ENCODE measurements around the gene PFKL. TPM values are rescaled to one million over a fixed set of nuclear protein-coding genes. Genes with fewer than 3 reads are reported as not detected.

PFKL gene
- total and polyA plus RNA-seq, 2 of the 8 experiments (the other 6 are each of a cell fraction or from before 2014, with no cell fraction given), result 80.2 to 82.3 TPM

DNA sequence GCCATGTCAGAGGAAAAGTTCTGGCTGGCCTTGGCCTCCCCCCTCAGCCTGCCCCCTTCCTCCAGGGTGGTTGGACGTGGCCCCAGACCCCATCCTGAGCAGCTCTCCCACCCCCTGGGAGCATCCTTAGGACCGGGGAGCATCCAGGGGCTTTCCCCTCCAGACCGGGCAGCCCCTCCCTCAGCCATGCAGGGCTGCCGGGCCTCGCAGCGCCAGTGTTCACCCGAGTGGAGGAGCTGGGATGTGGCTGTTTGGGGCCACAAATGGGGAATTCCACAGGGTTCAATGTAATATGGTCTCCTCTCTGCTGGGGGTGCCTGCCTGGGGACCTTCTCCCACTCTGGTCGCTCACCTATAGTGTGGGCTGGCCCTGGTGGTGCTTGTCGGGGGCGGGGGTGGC is 4.2 kb upstream of the PFKL start (continued):
- TF ChIP-seq, protein P1, sequence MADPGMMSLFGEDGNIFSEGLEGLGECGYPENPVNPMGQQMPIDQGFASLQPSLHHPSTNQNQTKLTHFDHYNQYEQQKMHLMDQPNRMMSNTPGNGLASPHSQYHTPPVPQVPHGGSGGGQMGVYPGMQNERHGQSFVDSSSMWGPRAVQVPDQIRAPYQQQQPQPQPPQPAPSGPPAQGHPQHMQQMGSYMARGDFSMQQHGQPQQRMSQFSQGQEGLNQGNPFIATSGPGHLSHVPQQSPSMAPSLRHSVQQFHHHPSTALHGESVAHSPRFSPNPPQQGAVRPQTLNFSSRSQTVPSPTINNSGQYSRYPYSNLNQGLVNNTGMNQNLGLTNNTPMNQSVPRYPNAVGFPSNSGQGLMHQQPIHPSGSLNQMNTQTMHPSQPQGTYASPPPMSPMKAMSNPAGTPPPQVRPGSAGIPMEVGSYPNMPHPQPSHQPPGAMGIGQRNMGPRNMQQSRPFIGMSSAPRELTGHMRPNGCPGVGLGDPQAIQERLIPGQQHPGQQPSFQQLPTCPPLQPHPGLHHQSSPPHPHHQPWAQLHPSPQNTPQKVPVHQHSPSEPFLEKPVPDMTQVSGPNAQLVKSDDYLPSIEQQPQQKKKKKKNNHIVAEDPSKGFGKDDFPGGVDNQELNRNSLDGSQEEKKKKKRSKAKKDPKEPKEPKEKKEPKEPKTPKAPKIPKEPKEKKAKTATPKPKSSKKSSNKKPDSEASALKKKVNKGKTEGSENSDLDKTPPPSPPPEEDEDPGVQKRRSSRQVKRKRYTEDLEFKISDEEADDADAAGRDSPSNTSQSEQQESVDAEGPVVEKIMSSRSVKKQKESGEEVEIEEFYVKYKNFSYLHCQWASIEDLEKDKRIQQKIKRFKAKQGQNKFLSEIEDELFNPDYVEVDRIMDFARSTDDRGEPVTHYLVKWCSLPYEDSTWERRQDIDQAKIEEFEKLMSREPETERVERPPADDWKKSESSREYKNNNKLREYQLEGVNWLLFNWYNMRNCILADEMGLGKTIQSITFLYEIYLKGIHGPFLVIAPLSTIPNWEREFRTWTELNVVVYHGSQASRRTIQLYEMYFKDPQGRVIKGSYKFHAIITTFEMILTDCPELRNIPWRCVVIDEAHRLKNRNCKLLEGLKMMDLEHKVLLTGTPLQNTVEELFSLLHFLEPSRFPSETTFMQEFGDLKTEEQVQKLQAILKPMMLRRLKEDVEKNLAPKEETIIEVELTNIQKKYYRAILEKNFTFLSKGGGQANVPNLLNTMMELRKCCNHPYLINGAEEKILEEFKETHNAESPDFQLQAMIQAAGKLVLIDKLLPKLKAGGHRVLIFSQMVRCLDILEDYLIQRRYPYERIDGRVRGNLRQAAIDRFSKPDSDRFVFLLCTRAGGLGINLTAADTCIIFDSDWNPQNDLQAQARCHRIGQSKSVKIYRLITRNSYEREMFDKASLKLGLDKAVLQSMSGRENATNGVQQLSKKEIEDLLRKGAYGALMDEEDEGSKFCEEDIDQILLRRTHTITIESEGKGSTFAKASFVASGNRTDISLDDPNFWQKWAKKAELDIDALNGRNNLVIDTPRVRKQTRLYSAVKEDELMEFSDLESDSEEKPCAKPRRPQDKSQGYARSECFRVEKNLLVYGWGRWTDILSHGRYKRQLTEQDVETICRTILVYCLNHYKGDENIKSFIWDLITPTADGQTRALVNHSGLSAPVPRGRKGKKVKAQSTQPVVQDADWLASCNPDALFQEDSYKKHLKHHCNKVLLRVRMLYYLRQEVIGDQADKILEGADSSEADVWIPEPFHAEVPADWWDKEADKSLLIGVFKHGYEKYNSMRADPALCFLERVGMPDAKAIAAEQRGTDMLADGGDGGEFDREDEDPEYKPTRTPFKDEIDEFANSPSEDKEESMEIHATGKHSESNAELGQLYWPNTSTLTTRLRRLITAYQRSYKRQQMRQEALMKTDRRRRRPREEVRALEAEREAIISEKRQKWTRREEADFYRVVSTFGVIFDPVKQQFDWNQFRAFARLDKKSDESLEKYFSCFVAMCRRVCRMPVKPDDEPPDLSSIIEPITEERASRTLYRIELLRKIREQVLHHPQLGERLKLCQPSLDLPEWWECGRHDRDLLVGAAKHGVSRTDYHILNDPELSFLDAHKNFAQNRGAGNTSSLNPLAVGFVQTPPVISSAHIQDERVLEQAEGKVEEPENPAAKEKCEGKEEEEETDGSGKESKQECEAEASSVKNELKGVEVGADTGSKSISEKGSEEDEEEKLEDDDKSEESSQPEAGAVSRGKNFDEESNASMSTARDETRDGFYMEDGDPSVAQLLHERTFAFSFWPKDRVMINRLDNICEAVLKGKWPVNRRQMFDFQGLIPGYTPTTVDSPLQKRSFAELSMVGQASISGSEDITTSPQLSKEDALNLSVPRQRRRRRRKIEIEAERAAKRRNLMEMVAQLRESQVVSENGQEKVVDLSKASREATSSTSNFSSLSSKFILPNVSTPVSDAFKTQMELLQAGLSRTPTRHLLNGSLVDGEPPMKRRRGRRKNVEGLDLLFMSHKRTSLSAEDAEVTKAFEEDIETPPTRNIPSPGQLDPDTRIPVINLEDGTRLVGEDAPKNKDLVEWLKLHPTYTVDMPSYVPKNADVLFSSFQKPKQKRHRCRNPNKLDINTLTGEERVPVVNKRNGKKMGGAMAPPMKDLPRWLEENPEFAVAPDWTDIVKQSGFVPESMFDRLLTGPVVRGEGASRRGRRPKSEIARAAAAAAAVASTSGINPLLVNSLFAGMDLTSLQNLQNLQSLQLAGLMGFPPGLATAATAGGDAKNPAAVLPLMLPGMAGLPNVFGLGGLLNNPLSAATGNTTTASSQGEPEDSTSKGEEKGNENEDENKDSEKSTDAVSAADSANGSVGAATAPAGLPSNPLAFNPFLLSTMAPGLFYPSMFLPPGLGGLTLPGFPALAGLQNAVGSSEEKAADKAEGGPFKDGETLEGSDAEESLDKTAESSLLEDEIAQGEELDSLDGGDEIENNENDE (IDR thresholded peaks at IDR 0.05; ENCODE audit: insufficient replicate concordance, low read length), result no peak
- TF ChIP-seq JUND (IDR thresholded peaks at IDR 0.05; ENCODE audit: low read length), result no peak
- TF ChIP-seq MAFK (IDR thresholded peaks at IDR 0.05; ENCODE audit: low read depth, low read length), result no peak
- TF ChIP-seq SIX5 (IDR thresholded peaks at IDR 0.05; ENCODE audit: low read depth, low read length), result no peak

Measured in H1 (cell line).